ENCODE measurements around the gene MTREX.

MTREX gene

DNA sequence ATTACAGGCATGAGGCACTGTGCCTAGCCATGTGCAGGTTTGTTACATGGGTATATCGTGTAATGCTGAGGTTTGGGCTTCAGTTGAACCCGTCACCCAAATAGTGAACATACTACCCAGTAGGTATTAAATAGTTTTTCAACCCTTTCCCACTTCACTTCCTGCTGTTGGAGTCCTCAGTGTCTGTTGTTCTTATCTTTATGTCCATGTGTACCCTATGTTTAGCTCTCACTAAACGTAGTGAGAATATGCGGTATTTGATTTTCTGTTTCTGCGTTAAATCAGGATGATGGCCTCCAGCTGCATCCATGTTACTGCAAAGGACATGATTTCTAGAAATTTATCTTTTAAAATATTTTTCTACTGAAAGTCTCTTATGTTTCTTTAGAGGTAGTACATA, 17.8 kb downstream of the MTREX start:
- Histone ChIP-seq H3K36me3 (ENCODE audit: insufficient read depth, low read length) (peaks cover 14% of the 10 kb centered on the region), H3K9ac (ENCODE audit: low read depth, low read length) (no peak overlapping the region), H3K4me1 (ENCODE audit: control insufficient read depth, insufficient read depth, low read length) (peaks cover 2% of the 10 kb centered on the region), H3K27me3 (ENCODE audit: control insufficient read depth, insufficient read depth, low read length) (no peaks in the 10 kb centered on the region), H3K9me3 (replicated peaks; ENCODE audit: low read length) (no peaks in the 10 kb centered on the region), H3K4me3 (ENCODE audit: low read length) (no peak overlapping the region), H3K4me2 (ENCODE audit: low read length) (no peak overlapping the region)

DNA sequence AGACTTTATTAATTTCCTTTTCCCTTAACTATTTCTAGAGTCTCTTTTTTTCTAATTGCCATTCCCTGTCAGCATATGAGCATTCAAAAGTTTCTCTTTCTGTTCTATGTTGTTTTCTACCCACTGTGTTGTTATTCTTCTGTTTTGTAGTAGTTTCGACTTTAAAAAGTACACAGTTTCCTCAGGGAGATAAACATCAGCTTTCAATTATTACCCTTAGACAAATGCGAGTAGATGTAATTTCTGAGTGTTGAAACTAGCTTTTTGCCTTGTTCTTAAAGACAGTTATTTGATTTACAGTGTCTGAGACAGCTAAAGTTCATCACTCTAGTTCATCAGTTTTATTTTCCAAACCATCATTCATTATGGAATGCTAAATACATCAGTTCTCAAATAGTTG, 19.5 kb downstream of the MTREX start:
- H3K9me3 ChIP-seq (replicated peaks; ENCODE audit: low read length) = no peaks in the 10 kb centered on the region
- H3K4me1 ChIP-seq (ENCODE audit: control insufficient read depth, insufficient read depth, low read length) = no peaks in the 10 kb centered on the region
- H3K27me3 ChIP-seq (ENCODE audit: control insufficient read depth, insufficient read depth, low read length) = no peaks in the 10 kb centered on the region
- no peak overlapping the region for H3K4me2 ChIP-seq (ENCODE audit: low read length)
- H3K4me3 ChIP-seq (ENCODE audit: low read length) = no peak overlapping the region
- H3K36me3 ChIP-seq (ENCODE audit: insufficient read depth, low read length) = peaks cover 17% of the 10 kb centered on the region
- no peak overlapping the region for H3K9ac ChIP-seq (ENCODE audit: low read depth, low read length)

DNA sequence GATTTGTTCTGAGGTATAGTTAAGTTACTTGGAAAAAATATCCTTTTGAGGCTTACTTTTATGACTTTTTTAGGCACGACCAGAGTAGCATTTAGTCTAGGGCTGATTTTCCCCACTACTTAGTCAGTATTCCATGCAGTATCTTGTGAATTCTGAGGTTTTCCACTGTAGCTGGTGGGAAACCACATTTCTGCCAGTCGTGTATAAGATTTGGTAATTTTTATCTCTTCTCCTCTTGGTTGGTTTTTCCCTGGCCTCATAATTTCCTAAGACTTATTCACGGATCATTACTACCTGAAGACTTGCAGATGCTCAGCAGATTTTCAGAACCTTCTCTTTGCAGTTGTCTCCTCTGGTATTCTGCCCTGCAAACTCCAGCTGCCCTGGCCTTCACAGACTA, 23.5 kb downstream of the MTREX start:
- H3K27me3 ChIP-seq (ENCODE audit: control insufficient read depth, insufficient read depth, low read length) = no peaks in the 10 kb centered on the region
- no peaks in the 10 kb centered on the region for H3K9me3 ChIP-seq (replicated peaks; ENCODE audit: low read length)
- no peak overlapping the region for H3K4me2 ChIP-seq (ENCODE audit: low read length)
- no peak overlapping the region for H3K4me3 ChIP-seq (ENCODE audit: low read length)
- H3K9ac ChIP-seq (ENCODE audit: low read depth, low read length) = no peak overlapping the region
- peaks cover 24% of the 10 kb centered on the region for H3K36me3 ChIP-seq (ENCODE audit: insufficient read depth, low read length)
- H3K4me1 ChIP-seq (ENCODE audit: control insufficient read depth, insufficient read depth, low read length) = no peaks in the 10 kb centered on the region

DNA sequence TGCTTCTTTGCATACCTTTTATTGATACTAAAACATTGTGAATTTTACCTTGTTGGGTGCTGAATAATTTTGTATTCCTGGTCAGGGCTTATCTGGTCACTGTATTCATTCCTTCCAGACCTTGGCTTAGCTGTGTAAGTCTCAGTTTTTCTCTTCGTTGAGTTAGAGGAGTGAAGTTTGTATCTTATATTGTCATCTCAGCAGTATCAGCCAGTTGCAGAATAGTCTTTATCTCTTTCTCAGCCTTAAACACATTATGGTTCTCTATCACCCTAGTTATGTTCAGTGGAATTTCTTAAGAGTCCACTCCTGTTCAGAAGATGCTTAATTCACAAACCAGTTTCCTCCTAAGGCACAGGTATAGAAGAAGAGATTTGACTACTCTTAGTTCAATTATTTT, 25.2 kb downstream of the MTREX start:
- Histone ChIP-seq H3K4me1 (ENCODE audit: control insufficient read depth, insufficient read depth, low read length) (no peaks in the 10 kb centered on the region), H3K27me3 (ENCODE audit: control insufficient read depth, insufficient read depth, low read length) (no peaks in the 10 kb centered on the region), H3K36me3 (ENCODE audit: insufficient read depth, low read length) (peaks cover 17% of the 10 kb centered on the region), H3K9ac (ENCODE audit: low read depth, low read length) (no peak overlapping the region), H3K4me2 (ENCODE audit: low read length) (no peak overlapping the region), H3K9me3 (replicated peaks; ENCODE audit: low read length) (no peaks in the 10 kb centered on the region), H3K4me3 (ENCODE audit: low read length) (no peak overlapping the region)

DNA sequence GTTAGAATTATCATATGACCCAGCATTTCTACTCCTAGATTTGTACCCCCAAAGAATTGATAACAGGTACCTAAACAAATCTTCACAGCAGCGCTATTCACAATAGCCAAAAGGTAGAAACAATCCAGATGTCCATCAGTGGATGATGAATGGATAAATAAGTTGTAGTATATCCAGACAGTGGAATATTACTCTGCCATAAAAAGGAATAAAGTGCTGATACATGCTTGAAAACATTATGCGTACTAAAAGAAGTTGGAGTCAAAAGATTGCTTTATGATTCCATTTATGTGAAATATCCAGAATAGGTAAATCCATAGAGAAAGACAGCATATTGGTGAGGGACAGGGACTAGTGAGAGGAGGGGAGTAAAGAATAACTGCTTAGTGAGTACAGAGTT, 26.0 kb downstream of the MTREX start:
- no peaks in the 10 kb centered on the region for H3K27me3 ChIP-seq (ENCODE audit: control insufficient read depth, insufficient read depth, low read length)
- peaks cover 17% of the 10 kb centered on the region for H3K36me3 ChIP-seq (ENCODE audit: insufficient read depth, low read length)

DNA sequence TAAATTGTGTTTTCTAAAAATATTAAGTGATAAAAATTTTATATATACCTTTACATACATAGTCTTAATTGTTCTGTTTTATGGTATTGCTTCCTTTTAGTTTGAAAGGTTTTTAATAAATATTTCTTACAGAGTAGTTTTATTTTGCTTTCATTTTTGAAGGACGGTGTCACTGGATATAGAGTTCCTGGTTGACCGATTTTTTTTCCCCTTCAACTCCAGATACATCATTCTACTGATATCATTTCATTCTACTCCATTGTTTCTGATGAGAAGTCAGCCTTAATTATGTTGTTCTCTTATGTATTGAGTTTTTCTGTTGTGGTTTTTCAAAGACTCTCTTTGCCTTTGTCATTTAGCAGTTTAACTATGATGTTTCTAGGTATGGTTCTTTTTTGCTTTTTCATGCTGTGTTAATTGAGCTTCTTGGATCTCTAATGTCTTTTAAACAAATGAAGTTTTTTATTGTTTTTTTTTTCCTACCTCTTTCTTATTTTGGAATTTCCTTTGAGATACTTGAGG, 30.4 kb downstream of the MTREX start:
- Histone ChIP-seq H3K4me1 (ENCODE audit: control insufficient read depth, insufficient read depth, low read length) (no peaks in the 10 kb centered on the region), H3K9ac (ENCODE audit: low read depth, low read length) (no peak overlapping the region), H3K4me2 (ENCODE audit: low read length) (peak overlapping the region; percentile 12), H3K27me3 (ENCODE audit: control insufficient read depth, insufficient read depth, low read length) (no peaks in the 10 kb centered on the region), H3K4me3 (ENCODE audit: low read length) (no peak overlapping the region), H3K9me3 (replicated peaks; ENCODE audit: low read length) (no peaks in the 10 kb centered on the region), H3K36me3 (ENCODE audit: insufficient read depth, low read length) (peaks cover 16% of the 10 kb centered on the region)

More for the DNA sequence above, 26.0 kb downstream of the MTREX start:
- Histone ChIP-seq H3K4me2 (ENCODE audit: low read length) (no peak overlapping the region), H3K9ac (ENCODE audit: low read depth, low read length) (no peak overlapping the region), H3K9me3 (replicated peaks; ENCODE audit: low read length) (no peaks in the 10 kb centered on the region), H3K4me1 (ENCODE audit: control insufficient read depth, insufficient read depth, low read length) (no peaks in the 10 kb centered on the region), H3K4me3 (ENCODE audit: low read length) (no peak overlapping the region)

DNA sequence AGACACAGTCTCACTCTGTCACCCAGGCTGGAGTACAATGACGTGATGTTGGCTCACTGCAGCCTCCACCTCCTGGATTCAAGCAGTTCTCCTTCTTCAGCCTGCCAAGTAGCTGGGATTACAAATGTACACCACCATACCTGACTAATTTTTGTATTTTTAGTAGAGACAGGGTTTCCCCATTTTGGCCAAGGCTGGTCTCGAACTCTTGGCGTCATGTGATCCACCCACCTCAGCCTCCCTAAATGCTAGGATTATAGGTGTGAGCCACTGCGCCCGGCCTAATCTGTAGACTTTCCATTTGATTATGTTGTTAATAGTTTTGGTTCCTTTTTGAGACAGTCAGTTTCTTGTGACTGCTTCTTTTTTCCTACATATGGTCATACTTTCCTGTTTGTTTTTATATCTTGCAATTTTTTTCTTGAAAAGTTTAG, 31.0 kb downstream of the MTREX start:
- Histone ChIP-seq H3K4me2 (ENCODE audit: low read length) (no peak overlapping the region), H3K4me1 (ENCODE audit: control insufficient read depth, insufficient read depth, low read length) (no peaks in the 10 kb centered on the region), H3K36me3 (ENCODE audit: insufficient read depth, low read length) (peaks cover 16% of the 10 kb centered on the region), H3K9me3 (replicated peaks; ENCODE audit: low read length) (no peaks in the 10 kb centered on the region), H3K27me3 (ENCODE audit: control insufficient read depth, insufficient read depth, low read length) (no peaks in the 10 kb centered on the region), H3K4me3 (ENCODE audit: low read length) (no peak overlapping the region), H3K9ac (ENCODE audit: low read depth, low read length) (no peak overlapping the region)

DNA sequence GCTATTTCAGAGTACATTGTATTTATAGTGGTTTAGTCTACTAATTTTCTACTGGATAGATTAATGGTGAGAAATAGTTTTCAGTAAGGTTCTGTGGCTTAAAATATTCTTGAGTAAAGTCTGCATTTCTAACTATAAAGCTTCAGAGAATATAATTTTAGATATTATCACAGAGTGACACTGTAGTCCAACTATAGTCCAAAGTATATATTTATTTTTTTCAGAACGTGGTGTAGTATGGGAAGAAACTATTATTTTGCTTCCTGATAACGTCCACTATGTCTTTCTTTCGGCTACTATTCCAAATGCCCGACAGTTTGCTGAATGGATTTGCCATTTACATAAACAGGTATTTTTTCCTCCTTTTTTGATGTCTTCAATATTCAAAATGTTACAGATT, 35.3 kb downstream of the MTREX start:
- Histone ChIP-seq H3K4me2 (ENCODE audit: low read length) (no peak overlapping the region), H3K9me3 (replicated peaks; ENCODE audit: low read length) (no peaks in the 10 kb centered on the region), H3K27me3 (ENCODE audit: control insufficient read depth, insufficient read depth, low read length) (no peaks in the 10 kb centered on the region), H3K36me3 (ENCODE audit: insufficient read depth, low read length) (peaks cover 46% of the 10 kb centered on the region), H3K4me1 (ENCODE audit: control insufficient read depth, insufficient read depth, low read length) (no peaks in the 10 kb centered on the region), H3K4me3 (ENCODE audit: low read length) (no peak overlapping the region), H3K9ac (ENCODE audit: low read depth, low read length) (no peak overlapping the region)

DNA sequence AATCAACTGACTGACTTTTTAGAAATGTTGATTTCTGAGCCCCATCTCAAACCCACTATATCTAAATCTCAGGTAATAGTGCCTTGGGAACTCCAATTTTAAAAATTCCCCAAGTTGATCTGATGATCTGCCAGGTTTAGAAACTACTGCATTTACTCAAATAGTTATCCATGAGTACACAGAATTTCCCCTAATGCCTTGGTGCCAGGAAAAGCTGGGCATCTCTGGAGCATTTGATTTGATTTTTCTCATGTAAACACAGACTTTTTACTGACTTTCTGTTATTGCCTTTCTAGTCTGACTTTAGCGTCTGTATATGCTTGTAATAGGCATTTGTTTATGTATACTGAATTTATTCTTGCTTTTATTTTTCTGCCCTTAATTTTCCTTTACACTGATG, 35.8 kb downstream of the MTREX start:
- no peaks in the 10 kb centered on the region for H3K27me3 ChIP-seq (ENCODE audit: control insufficient read depth, insufficient read depth, low read length)
- H3K36me3 ChIP-seq (ENCODE audit: insufficient read depth, low read length) = peaks cover 51% of the 10 kb centered on the region
- H3K4me2 ChIP-seq (ENCODE audit: low read length) = no peak overlapping the region

DNA sequence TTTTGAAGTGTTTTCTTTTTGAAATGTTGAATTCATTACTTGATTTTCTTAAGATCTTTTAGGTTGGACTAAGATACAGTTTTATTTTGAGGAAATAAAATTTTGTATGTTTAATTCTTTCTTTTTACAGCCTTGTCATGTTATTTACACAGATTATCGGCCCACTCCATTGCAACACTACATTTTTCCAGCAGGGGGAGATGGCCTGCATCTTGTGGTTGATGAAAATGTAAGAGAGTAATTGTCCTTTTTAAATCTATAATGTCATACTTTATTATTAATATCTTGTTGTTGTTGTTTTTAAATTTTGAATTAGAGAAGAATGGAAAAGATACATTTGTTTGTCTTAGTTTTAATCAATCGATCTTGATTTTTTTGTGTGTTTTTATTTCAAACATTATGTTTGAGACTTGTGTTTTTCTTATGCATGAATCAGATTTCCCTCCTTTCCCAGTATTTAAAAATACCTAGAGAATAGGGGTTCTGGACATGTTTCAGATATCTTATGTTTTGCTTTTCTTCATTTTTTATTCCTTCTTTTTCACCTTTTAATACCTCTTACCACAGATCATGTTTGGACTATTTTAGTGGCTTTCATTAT, 36.7 kb downstream of the MTREX start:
- no peaks in the 10 kb centered on the region for H3K9me3 ChIP-seq (replicated peaks; ENCODE audit: low read length)
- H3K36me3 ChIP-seq (ENCODE audit: insufficient read depth, low read length) = peaks cover 57% of the 10 kb centered on the region
- no peak overlapping the region for H3K4me3 ChIP-seq (ENCODE audit: low read length)
- H3K4me1 ChIP-seq (ENCODE audit: control insufficient read depth, insufficient read depth, low read length) = no peaks in the 10 kb centered on the region
- no peak overlapping the region for H3K9ac ChIP-seq (ENCODE audit: low read depth, low read length)
- H3K27me3 ChIP-seq (ENCODE audit: control insufficient read depth, insufficient read depth, low read length) = no peaks in the 10 kb centered on the region
- H3K4me2 ChIP-seq (ENCODE audit: low read length) = no peak overlapping the region

More for the DNA sequence above, 35.8 kb downstream of the MTREX start:
- H3K9me3 ChIP-seq (replicated peaks; ENCODE audit: low read length) = no peaks in the 10 kb centered on the region
- H3K4me1 ChIP-seq (ENCODE audit: control insufficient read depth, insufficient read depth, low read length) = no peaks in the 10 kb centered on the region
- H3K4me3 ChIP-seq (ENCODE audit: low read length) = no peak overlapping the region
- no peak overlapping the region for H3K9ac ChIP-seq (ENCODE audit: low read depth, low read length)

DNA sequence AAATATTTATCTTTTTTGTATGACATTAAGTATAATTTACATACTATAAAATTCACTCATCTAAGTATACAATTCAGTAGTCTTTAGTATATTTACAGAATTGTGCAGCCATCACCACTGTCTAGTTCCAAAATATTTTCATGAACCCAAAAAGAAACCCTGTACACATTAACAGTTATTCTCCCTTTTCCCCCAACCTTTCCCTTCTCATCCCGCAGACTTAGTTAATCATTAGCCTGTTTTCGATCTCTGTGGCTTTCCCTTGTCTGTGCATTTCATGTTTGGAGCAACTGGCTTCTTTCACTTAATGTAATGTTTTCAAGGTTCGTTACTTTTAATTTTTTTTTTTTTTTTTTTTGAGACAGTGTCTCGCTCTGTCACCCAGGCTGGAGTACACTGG, 37.5 kb downstream of the MTREX start:
- H3K36me3 ChIP-seq (ENCODE audit: insufficient read depth, low read length) = peaks cover 64% of the 10 kb centered on the region
- no peaks in the 10 kb centered on the region for H3K27me3 ChIP-seq (ENCODE audit: control insufficient read depth, insufficient read depth, low read length)
- no peak overlapping the region for H3K4me3 ChIP-seq (ENCODE audit: low read length)
- no peaks in the 10 kb centered on the region for H3K4me1 ChIP-seq (ENCODE audit: control insufficient read depth, insufficient read depth, low read length)
- no peak overlapping the region for H3K9ac ChIP-seq (ENCODE audit: low read depth, low read length)
- H3K4me2 ChIP-seq (ENCODE audit: low read length) = no peak overlapping the region
- H3K9me3 ChIP-seq (replicated peaks; ENCODE audit: low read length) = no peaks in the 10 kb centered on the region

DNA sequence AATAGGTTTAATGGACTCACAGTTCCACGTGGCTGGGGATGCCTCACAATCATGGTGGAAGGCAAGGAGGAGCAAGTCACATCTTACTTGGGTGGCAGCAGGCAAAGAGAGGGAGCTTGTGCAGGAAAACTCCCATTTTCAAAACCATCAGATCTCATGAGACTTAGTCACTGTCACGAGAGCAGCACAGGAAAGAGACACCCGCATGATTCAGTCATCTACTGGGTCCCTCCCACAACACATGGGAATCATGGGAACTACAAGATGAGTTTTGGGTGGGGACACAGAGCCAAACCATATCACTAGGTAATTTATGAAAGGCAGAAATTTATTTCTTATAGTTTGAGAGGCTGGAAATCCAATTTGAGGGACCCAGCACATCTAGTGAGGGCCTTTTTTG, 40.0 kb downstream of the MTREX start:
- Histone ChIP-seq H3K9me3 (replicated peaks; ENCODE audit: low read length) (no peaks in the 10 kb centered on the region), H3K4me1 (ENCODE audit: control insufficient read depth, insufficient read depth, low read length) (no peaks in the 10 kb centered on the region), H3K4me2 (ENCODE audit: low read length) (no peak overlapping the region), H3K36me3 (ENCODE audit: insufficient read depth, low read length) (peaks cover 76% of the 10 kb centered on the region), H3K4me3 (ENCODE audit: low read length) (no peak overlapping the region), H3K9ac (ENCODE audit: low read depth, low read length) (no peak overlapping the region), H3K27me3 (ENCODE audit: control insufficient read depth, insufficient read depth, low read length) (no peaks in the 10 kb centered on the region)

All from skeletal muscle satellite cell (primary cell).